ENCODE measurements around the gene SUCNR1. TPM values are rescaled to one million over a fixed set of nuclear protein-coding genes. Genes with fewer than 3 reads are reported as not detected.

Gene SUCNR1
- total and polyA plus RNA-seq, 2 of the 4 experiments (the other 2 are of a cell fraction): not detected

GRCh38 chr3:151895478-151896241 lies 22.2 kb downstream of the SUCNR1 start:
- Histone ChIP-seq H2AK9ac (replicated peaks; ENCODE audit: low read depth, low read length, poor library complexity) (no peak overlapping the region), H2BK120ac (ENCODE audit: low read depth, low read length) (peak overlapping the region; percentile 23; the same call in 1 of the 2 replicates), H3K4me3 (ENCODE audit: insufficient read depth, low read depth, low read length) (no peak overlapping the region), H3K9me1 (ENCODE audit: insufficient read depth, low read length) (peaks cover 3% of the 10 kb centered on the region), H2BK15ac (ENCODE audit: low read depth, low read length) (peak overlapping the region; percentile 58; the same call in 1 of the 3 replicates), H3K56ac (ENCODE audit: extremely low read depth, insufficient read depth, low read length) (no peak overlapping the region), H3K18ac (ENCODE audit: low read depth, low read length) (no peak overlapping the region), H4K8ac (ENCODE audit: low read depth in 2 of 2, low read length in 2 of 2) (peak overlapping the region; percentile 26 to 57; a peak in 1 of 4 replicates), H3K9me3 (ENCODE audit: control insufficient read depth, insufficient read depth, low read length) (no peaks in the 10 kb centered on the region), H2AK5ac (ENCODE audit: low read depth, low read length) (no peak overlapping the region), H4K20me1 (ENCODE audit: insufficient read depth, low read length) (no peaks in the 10 kb centered on the region), H2AFZ (replicated peaks; ENCODE audit: low read length, poor library complexity) (no peak overlapping the region), H3K36me3 (ENCODE audit: control insufficient read depth, insufficient read depth, low read length) (no peaks in the 10 kb centered on the region), H3K4me2 (ENCODE audit: low read depth, low read length) (peak overlapping the region; percentile 2; the same call in 1 of the 2 replicates), H3K14ac (replicated peaks; ENCODE audit: low read depth, low read length) (peak overlapping the region; percentile 30), H2BK5ac (ENCODE audit: low read depth, low read length, poor library complexity, severe bottlenecking) (no peak overlapping the region), H4K91ac (ENCODE audit: insufficient read depth, low read depth, low read length) (peak overlapping the region; percentile 58; the same call in 1 of the 2 replicates), H3K27ac (ENCODE audit: insufficient read depth, low read length) (no peak overlapping the region), H3K27me3 (ENCODE audit: control insufficient read depth, insufficient read depth, low read length) (no peaks in the 10 kb centered on the region), H3K79me1 (ENCODE audit: low read depth in 1 of 2, low read length in 2 of 2) (no peaks in the 10 kb centered on the region), H3K4me1 (ENCODE audit: control insufficient read depth, insufficient read depth, low read length) (peaks cover 4% of the 10 kb centered on the region), H3K23ac (ENCODE audit: low read depth, low read length) (0 out of 2 replicates have a peak overlapping the region, but pooled peaks have one; percentile 11), H3K9ac (ENCODE audit: low read depth, low read length) (no peak overlapping the region), H3K4ac (ENCODE audit: low read depth, low read length) (no peak overlapping the region; the same call in 1 of the 2 replicates), H4K5ac (ENCODE audit: low read depth, low read length) (no peak overlapping the region), H2BK20ac (ENCODE audit: low read depth, low read length) (peak overlapping the region; percentile 67; the same call in 1 of the 2 replicates)
- in situ Hi-C loops (cut with MboI; ENCODE audit: low sequenced_read_pairs): no loop called here
- dilution Hi-C loops (cut with HindIII; ENCODE audit: low sequenced_read_pairs, unreplicated experiment): no loop called here
- TF ChIP-seq NFE2L2 (IDR thresholded peaks at IDR 0.05; ENCODE audit: low read depth, low read length): no peak
- TF ChIP-seq CEBPB (IDR thresholded peaks at IDR 0.05; ENCODE audit: low read depth, low read length): no peak
- TF ChIP-seq RAD21 (IDR thresholded peaks at IDR 0.05; ENCODE audit: low read length): no peak
- no peak for TF ChIP-seq SMC3 (IDR thresholded peaks at IDR 0.05; ENCODE audit: low read depth, low read length)
- no peak for TF ChIP-seq POLR2A (IDR thresholded peaks at IDR 0.05; ENCODE audit: low read depth, low read length)
- no peak for TF ChIP-seq RFX5 (IDR thresholded peaks at IDR 0.05; ENCODE audit: low read depth, low read length)
- TF ChIP-seq RCOR1 (IDR thresholded peaks at IDR 0.05; ENCODE audit: insufficient replicate concordance, low read length): no peak
- intact Hi-C loops (cut with micrococcal nuclease): no loop called here
- no CpG with 5 or more reads among the region's 4 CpGs for whole genome bisulfite sequencing, 2 experiments (ENCODE audit: extremely low coverage in 2 of 2, insufficient read length in 1 of 2)
- ChIA-PET CTCF (interaction anchor here (0.7 kb wide), 2 partner anchors 71 to 565 kb away, joined by 5 to 6 read pairs; no protein-coding TSS in a partner anchor), POLR2A (ENCODE audit: unreplicated experiment) (no interaction called here)
- ATAC-seq (ENCODE audit: low read depth) (no peak), DNase-seq (no peak)
- BruUV-seq (replicated peaks): no TSS peak

Data from IMR-90 (cell line).